ENCODE measurements around the gene ITPR1.

ITPR1 gene

GRCh38 chr3:4731543-4732111 lies 238.5 kb downstream of the ITPR1 start:
- no peak for TF ChIP-seq CTCF (IDR thresholded peaks at IDR 0.05; ENCODE audit: extremely low read depth, missing control alignments)
- no peak for DNase-seq (ENCODE audit: low spot score)

- no peak for DNase-seq (ENCODE audit: low spot score)
- no peak for TF ChIP-seq CTCF (IDR thresholded peaks at IDR 0.05; ENCODE audit: extremely low read depth, missing control alignments)
Observed at GRCh38 chr3:4732925-4733324, 239.8 kb downstream of the ITPR1 start.

GRCh38 chr3:4734454-4734853 lies 241.3 kb downstream of the ITPR1 start:
- no peak for TF ChIP-seq CTCF (IDR thresholded peaks at IDR 0.05; ENCODE audit: extremely low read depth, missing control alignments)
- DNase-seq (ENCODE audit: low spot score), result no peak

GRCh38 chr3:4735243-4735642 lies 242.1 kb downstream of the ITPR1 start:
- no peak for TF ChIP-seq CTCF (IDR thresholded peaks at IDR 0.05; ENCODE audit: extremely low read depth, missing control alignments)

GRCh38 chr3:4736284-4736861 lies 243.2 kb downstream of the ITPR1 start:
- no peak for DNase-seq (ENCODE audit: low spot score)
- TF ChIP-seq CTCF (IDR thresholded peaks at IDR 0.05; ENCODE audit: extremely low read depth, missing control alignments), result no peak

More at GRCh38 chr3:4735243-4735642, 242.1 kb downstream of the ITPR1 start:
- no peak for DNase-seq (ENCODE audit: low spot score)

- DNase-seq (ENCODE audit: low spot score), result no peak
- TF ChIP-seq CTCF (IDR thresholded peaks at IDR 0.05; ENCODE audit: extremely low read depth, missing control alignments), result no peak
Observed at GRCh38 chr3:4738737-4739274, 245.7 kb downstream of the ITPR1 start.

- TF ChIP-seq CTCF (IDR thresholded peaks at IDR 0.05; ENCODE audit: extremely low read depth, missing control alignments), result no peak
- DNase-seq (ENCODE audit: low spot score), result no peak
Observed at GRCh38 chr3:4739289-4740236, 246.4 kb downstream of the ITPR1 start.

Data from GM20000 (cell line).